Left cardiac atrium (tissue), 4 donors: Measurements from ENCODE around the gene ADAM11. TPM values are rescaled to one million over a fixed set of nuclear protein-coding genes. Genes with fewer than 3 reads are reported as not detected.
A peak's percentile ranks its signal among the peaks of the same experiment; 100 is the strongest.
"Not testable (repeated sequence)": the region's sequence is repeated elsewhere in the genome, so short reads cannot be mapped to it uniquely, and the experiment has no call there.

ENCODE experiments used
- ATAC-seq, 2 donors: fragments of 200-7000 bp; cut with Tn5 transposase; one replicate each; pipeline ENCODE4 v1.9.1; 2020; ENCODE audit warnings: mild to moderate bottlenecking in 2 of 2, moderate library complexity in 2 of 2
- DNase-seq: peaks from one replicate; pipeline ENCODE4 v3.0.0-alpha.2; 2020
- intact Hi-C, 2 donors: fragments of 100-400 bp; cut with DNase I; formaldehyde crosslinking; loops; one replicate each; pipeline versions ENCODE4 v1.14.1 to v1.15.1; 2022 to 2023
- total RNA-seq, 2 donors: library from RNA; stranded (reverse); fragmentation: NEBNext Ultra II Directional; extraction: Animal tissue kit (Norgen Biotek cat#: 25700); gene quantifications; one replicate each; pipeline ENCODE4 v1.2.1, GENCODE V29; 2021
- donor health status: DM: no; HTN: yes; CAD: no.
- donor health status: DM: no; HTN: yes; CAD: no; lungs with severe emphysema.
- donor health status: DM: yes; HTN: yes; CAD: no.
- donor health status: Dilated cardiomyopathy.

ADAM11 gene
- total RNA-seq, 2 donors from 2014 or later: 19.5 to 28.0 TPM

GRCh38 chr17:44785921-44786320 is 27.1 kb downstream of the ADAM11 start:
- no peak for DNase-seq
- intact Hi-C loops: no loop called here
- ATAC-seq: peak in 1 of 2 donors; percentile 6

GRCh38 chr17:44786551-44787081 is 27.8 kb downstream of the ADAM11 start:
- ATAC-seq: peak; percentile 77 to 83
- DNase-seq: peak; percentile 65
- intact Hi-C loops: no loop called here

GRCh38 chr17:44787271-44787940 is 28.6 kb downstream of the ADAM11 start:
- peak; percentile 9 to 35 for ATAC-seq
- intact Hi-C loops: no loop called here
- no peak for DNase-seq

- intact Hi-C loops: no loop called here
- no peak for ATAC-seq
- no peak for DNase-seq
Observed at GRCh38 chr17:44788139-44788538, 29.4 kb downstream of the ADAM11 start.

GRCh38 chr17:44792276-44792675 is 33.5 kb downstream of the ADAM11 start:
- intact Hi-C loops: no loop called here

GRCh38 chr17:44793885-44794842 is 35.4 kb downstream of the ADAM11 start:
- intact Hi-C loops: no loop called here
- ATAC-seq: peak; percentile 36 to 46
- DNase-seq: no peak

More at GRCh38 chr17:44792276-44792675, 33.5 kb downstream of the ADAM11 start:
- ATAC-seq (no peak), DNase-seq (no peak)

GRCh38 chr17:44794851-44795413 is 36.1 kb downstream of the ADAM11 start:
- intact Hi-C loops: no loop called here
- ATAC-seq (peak; percentile 54 to 59), DNase-seq (no peak)

- intact Hi-C loops: no loop called here
- ATAC-seq (peak in 1 of 2 donors; percentile 3), DNase-seq (no peak)
Observed at GRCh38 chr17:44795421-44795820, 36.6 kb downstream of the ADAM11 start.

- no peak for DNase-seq
- no peak for ATAC-seq
Observed at GRCh38 chr17:44795928-44796327, 37.1 kb downstream of the ADAM11 start.

GRCh38 chr17:44796731-44797130 is 37.9 kb downstream of the ADAM11 start:
- ATAC-seq (no peak), DNase-seq (no peak)
- intact Hi-C loops: no loop called here

More at GRCh38 chr17:44795928-44796327, 37.1 kb downstream of the ADAM11 start:
- intact Hi-C loops: no loop called here

GRCh38 chr17:44797802-44798201 is 39.0 kb downstream of the ADAM11 start:
- intact Hi-C loops: no loop called here
- ATAC-seq (peak; percentile 39 to 56), DNase-seq (no peak)

GRCh38 chr17:44798356-44798755 is 39.6 kb downstream of the ADAM11 start:
- DNase-seq: no peak
- intact Hi-C loops: no loop called here
- peak in 1 of 2 donors; percentile 24 for ATAC-seq

GRCh38 chr17:44801880-44802279 is 43.1 kb downstream of the ADAM11 start:
- no peak for DNase-seq
- intact Hi-C loops: no loop called here
- ATAC-seq: peak; percentile 40 to 53

- peak; percentile 40 for DNase-seq
- ATAC-seq: peak; percentile 71 to 76
- intact Hi-C loops: no loop called here
Observed at GRCh38 chr17:44804302-44805089, 45.7 kb downstream of the ADAM11 start.

- DNase-seq (no peak), ATAC-seq (no peak)
- intact Hi-C loops: no loop called here
Observed at GRCh38 chr17:44807093-44807816, 48.5 kb downstream of the ADAM11 start.

GRCh38 chr17:44807817-44808155 is 49.0 kb downstream of the ADAM11 start:
- no peak for ATAC-seq
- intact Hi-C loops: no loop called here
- DNase-seq: no peak

GRCh38 chr17:44808156-44808555 is 49.4 kb downstream of the ADAM11 start:
- DNase-seq: no peak
- intact Hi-C loops: no loop called here
- no peak for ATAC-seq

GRCh38 chr17:44808656-44809388 is 50.0 kb downstream of the ADAM11 start:
- DNase-seq, ATAC-seq, intact Hi-C loops: not testable (repeated sequence)
